ENCODE measurements around the gene SPDYC. TPM values are rescaled to one million over a fixed set of nuclear protein-coding genes. Genes with fewer than 3 reads are reported as not detected.
"Not testable (repeated sequence)": the region's sequence is repeated elsewhere in the genome, so short reads cannot be mapped to it uniquely, and the experiment has no call there.

The SPDYC gene
- total RNA-seq, 1 donor from 2014 or later = not detected

DNA sequence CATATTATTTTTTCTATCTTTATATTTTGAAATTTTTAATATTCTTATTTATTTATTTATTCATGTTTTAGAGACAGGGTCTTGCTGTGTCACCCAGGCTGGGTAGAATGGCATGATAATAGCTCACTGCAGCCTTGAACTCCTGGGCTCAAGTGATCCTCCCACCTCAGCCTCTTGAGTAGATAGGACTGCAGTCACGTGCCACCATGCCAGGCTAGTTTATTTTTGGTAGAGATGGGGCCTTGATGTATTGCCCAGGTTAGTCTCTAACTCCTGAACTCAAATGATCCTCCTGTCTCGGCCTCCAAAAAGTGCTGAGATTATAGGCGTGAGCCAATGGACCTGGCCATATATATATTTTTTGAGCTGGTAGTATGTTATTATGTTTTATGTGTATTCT lies 2.4 kb upstream of the SPDYC start:
- Mint-ChIP-seq H3K36me3 (ENCODE audit: low read depth, unreplicated experiment) (no peaks in the 10 kb centered on the region), H3K27ac (ENCODE audit: unreplicated experiment) (no peak overlapping the region), H3K4me3 (ENCODE audit: unreplicated experiment) (no peak overlapping the region), H3K27me3 (ENCODE audit: unreplicated experiment) (peaks cover 2% of the 10 kb centered on the region), H3K4me1 (ENCODE audit: unreplicated experiment) (peaks cover 18% of the 10 kb centered on the region), H3K9me3 (ENCODE audit: unreplicated experiment) (no peaks in the 10 kb centered on the region)
- TF ChIP-seq, protein P1, sequence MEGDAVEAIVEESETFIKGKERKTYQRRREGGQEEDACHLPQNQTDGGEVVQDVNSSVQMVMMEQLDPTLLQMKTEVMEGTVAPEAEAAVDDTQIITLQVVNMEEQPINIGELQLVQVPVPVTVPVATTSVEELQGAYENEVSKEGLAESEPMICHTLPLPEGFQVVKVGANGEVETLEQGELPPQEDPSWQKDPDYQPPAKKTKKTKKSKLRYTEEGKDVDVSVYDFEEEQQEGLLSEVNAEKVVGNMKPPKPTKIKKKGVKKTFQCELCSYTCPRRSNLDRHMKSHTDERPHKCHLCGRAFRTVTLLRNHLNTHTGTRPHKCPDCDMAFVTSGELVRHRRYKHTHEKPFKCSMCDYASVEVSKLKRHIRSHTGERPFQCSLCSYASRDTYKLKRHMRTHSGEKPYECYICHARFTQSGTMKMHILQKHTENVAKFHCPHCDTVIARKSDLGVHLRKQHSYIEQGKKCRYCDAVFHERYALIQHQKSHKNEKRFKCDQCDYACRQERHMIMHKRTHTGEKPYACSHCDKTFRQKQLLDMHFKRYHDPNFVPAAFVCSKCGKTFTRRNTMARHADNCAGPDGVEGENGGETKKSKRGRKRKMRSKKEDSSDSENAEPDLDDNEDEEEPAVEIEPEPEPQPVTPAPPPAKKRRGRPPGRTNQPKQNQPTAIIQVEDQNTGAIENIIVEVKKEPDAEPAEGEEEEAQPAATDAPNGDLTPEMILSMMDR (IDR thresholded peaks at IDR 0.05; ENCODE audit: unreplicated experiment) = no peak
- no peak for DNase-seq (ENCODE audit: low spot score)

DNA sequence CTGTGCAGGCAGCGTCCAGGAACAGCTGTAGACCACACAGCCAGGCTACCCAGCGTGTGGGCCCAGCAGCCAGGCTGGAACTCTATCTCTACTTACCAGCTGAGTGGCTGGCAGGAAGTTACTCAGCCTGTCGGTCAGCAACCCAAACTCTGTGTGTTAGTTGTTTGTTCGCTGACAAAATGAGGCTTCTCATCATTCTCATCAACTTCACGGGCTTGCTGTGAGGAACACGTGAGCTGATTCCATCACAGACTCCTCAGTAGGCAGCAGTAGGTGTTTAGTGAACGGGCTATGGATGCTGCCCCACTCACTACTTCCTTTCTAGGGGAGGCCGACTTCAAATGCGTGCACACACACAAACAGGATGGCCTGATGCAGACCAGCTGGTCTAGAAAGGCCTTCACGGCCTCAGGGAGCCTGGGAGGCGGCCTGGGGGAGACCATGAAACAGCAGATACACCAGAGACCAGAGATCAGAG lies 830 bp upstream of the SPDYC start:
- Mint-ChIP-seq H3K9me3 (ENCODE audit: unreplicated experiment) (no peaks in the 10 kb centered on the region), H3K4me1 (ENCODE audit: unreplicated experiment) (peaks cover 18% of the 10 kb centered on the region), H3K27me3 (ENCODE audit: unreplicated experiment) (peaks cover 2% of the 10 kb centered on the region), H3K4me3 (ENCODE audit: unreplicated experiment) (no peak overlapping the region), H3K27ac (ENCODE audit: unreplicated experiment) (peak overlapping the region; percentile 87), H3K36me3 (ENCODE audit: low read depth, unreplicated experiment) (no peaks in the 10 kb centered on the region)
- DNase-seq (ENCODE audit: low spot score) = no peak
- TF ChIP-seq, protein P1 (IDR thresholded peaks at IDR 0.05; ENCODE audit: unreplicated experiment) = no peak

DNA sequence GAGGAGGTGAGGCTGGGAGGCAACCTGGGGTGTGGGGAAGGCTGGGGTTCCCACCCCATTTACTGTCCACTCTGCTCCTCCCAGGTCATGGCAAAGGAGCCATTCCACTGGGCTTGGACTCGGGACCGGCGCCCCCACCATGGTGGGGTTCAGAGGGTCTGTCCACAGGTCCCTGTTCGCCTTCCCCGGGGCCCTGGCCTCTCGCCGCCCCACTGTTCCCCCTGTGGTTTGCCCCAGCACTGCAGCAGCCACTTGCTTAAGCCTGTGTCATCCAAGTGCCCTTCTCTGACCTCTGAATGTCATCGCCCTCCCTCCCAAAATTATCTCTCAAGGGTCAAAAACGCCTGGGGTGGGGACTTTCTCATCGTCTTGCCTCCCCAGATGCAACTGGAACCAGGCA lies 2.6 kb downstream of the SPDYC start:
- Mint-ChIP-seq H3K4me1 (ENCODE audit: unreplicated experiment) (peaks cover 12% of the 10 kb centered on the region), H3K27me3 (ENCODE audit: unreplicated experiment) (peaks cover 2% of the 10 kb centered on the region), H3K27ac (ENCODE audit: unreplicated experiment) (no peak overlapping the region), H3K9me3 (ENCODE audit: unreplicated experiment) (no peaks in the 10 kb centered on the region), H3K4me3 (ENCODE audit: unreplicated experiment) (no peak overlapping the region), H3K36me3 (ENCODE audit: low read depth, unreplicated experiment) (no peaks in the 10 kb centered on the region)
- no peak for DNase-seq (ENCODE audit: low spot score)
- TF ChIP-seq, protein P1 (IDR thresholded peaks at IDR 0.05; ENCODE audit: unreplicated experiment) = no peak

DNA sequence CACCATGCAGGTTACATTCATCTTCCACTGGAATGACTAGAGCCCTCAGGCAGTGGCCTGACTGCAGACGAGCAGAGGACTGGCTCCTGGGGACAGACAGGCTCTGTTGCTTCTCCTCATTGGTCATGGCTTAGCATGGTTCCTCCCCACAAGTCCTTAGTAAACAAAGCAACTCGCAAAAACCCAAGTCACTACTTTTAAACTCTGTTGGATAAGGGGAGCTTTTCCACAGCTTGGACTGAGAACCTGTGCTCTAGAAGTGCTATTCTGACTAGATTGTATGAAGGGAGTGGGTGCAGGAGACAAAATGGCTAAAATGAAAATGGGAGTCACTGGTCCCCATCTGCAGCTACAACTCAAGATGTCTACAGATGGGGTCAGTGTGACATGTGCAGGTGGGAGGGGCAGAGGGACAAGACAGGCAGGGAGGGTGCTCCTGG lies 4.6 kb downstream of the SPDYC start:
- H3K27ac Mint-ChIP-seq (ENCODE audit: unreplicated experiment); H3K4me3 Mint-ChIP-seq (ENCODE audit: unreplicated experiment): not testable (repeated sequence)

DNA sequence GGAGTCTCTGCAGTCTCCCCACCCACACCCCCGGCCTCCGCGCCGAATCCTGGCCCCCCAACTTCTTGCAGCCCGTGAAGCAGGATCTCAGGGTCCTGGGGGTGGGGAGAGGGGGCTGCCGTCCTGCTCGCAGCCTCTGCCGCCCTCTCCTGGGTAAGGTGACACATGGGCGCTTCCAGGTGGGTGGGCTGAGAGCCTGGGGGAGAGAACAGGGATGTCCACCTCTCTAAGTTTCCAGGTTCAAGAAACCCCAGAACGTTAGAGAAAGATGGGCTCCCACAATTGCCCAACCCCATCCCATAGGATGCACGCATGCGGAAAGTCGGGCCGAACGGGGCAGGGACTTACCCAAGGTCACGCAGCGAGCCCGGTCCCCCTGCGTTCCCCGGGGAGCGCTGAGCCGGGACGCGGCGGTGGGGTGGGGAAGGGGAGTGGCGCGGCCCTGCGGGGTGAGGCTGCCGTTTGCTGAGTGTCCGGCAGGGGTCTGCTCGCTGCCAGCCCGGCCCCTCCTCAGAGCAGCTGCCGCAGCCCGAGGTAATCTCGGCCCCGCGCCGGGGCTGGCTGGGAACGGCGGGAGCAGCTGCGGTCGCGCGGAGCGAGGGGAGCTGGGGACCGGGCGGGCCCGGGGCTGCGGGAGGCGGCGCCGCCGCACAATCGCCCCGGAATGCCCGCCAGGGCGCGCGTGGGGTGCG lies 11.0 kb downstream of the SPDYC start:
- TF ChIP-seq, protein P1 (IDR thresholded peaks at IDR 0.05; ENCODE audit: unreplicated experiment) = peak; percentile 85
- peak; percentile 83 for DNase-seq (ENCODE audit: low spot score)
- Mint-ChIP-seq H3K9me3 (ENCODE audit: unreplicated experiment) (no peaks in the 10 kb centered on the region), H3K4me3 (ENCODE audit: unreplicated experiment) (peak overlapping the region; percentile 90), H3K27me3 (ENCODE audit: unreplicated experiment) (peaks cover 8% of the 10 kb centered on the region), H3K36me3 (ENCODE audit: low read depth, unreplicated experiment) (peaks cover 7% of the 10 kb centered on the region), H3K27ac (ENCODE audit: unreplicated experiment) (peak overlapping the region; percentile 30), H3K4me1 (ENCODE audit: unreplicated experiment) (peaks cover 6% of the 10 kb centered on the region)

More for the DNA sequence above, 4.6 kb downstream of the SPDYC start:
- not testable (repeated sequence) for H3K36me3 Mint-ChIP-seq (ENCODE audit: low read depth, unreplicated experiment); H3K4me1 Mint-ChIP-seq (ENCODE audit: unreplicated experiment); H3K27me3 Mint-ChIP-seq (ENCODE audit: unreplicated experiment); H3K9me3 Mint-ChIP-seq (ENCODE audit: unreplicated experiment); DNase-seq (ENCODE audit: low spot score)
